GM19043 (cell line): ENCODE results near the gene PRPF38A.
"Not testable (repeated sequence)": the region's sequence is repeated elsewhere in the genome, so short reads cannot be mapped to it uniquely, and the experiment has no call there.

Source experiments
- ATAC-seq: cut with Tn5 transposase; IDR thresholded peaks from one replicate; pipeline ENCODE4 v1.9.1; 2021; ENCODE audit warnings: low read depth; ENCODE audit not compliant: unreplicated experiment

Gene PRPF38A

GRCh38 chr1:52404116-52404974, at the start of gene PRPF38A, which contains the start of gene ORC1:
TSS of gene PRPF38A (plus strand) at chr1:52404602. CDS start at chr1:52404750, 148 bp downstream.
TSS of gene ORC1 (minus strand) at chr1:52404423. CDS start at chr1:52402223, 2,200 bp downstream.
- ATAC-seq: peak; percentile 96

GRCh38 chr1:52355436-52355835, 49.0 kb upstream of the PRPF38A start:
- no peak for ATAC-seq

- ATAC-seq: no peak
These were observed 48.4 kb upstream of the PRPF38A start for GRCh38 chr1:52355847-52356505.

GRCh38 chr1:52356818-52357355, 47.5 kb upstream of the PRPF38A start:
- no peak for ATAC-seq

GRCh38 chr1:52357397-52357796, 47.0 kb upstream of the PRPF38A start:
- no peak for ATAC-seq

- ATAC-seq: no peak
These were observed 45.4 kb upstream of the PRPF38A start for GRCh38 chr1:52358851-52359497.

GRCh38 chr1:52359676-52360594, 44.5 kb upstream of the PRPF38A start:
- no peak for ATAC-seq

GRCh38 chr1:52360595-52360968, 43.8 kb upstream of the PRPF38A start:
- no peak for ATAC-seq

GRCh38 chr1:52364235-52364839, 40.1 kb upstream of the PRPF38A start:
- ATAC-seq: no peak

GRCh38 chr1:52365071-52365745, 39.2 kb upstream of the PRPF38A start:
- ATAC-seq: no peak

- peak; percentile 93 for ATAC-seq
These were observed 38.5 kb upstream of the PRPF38A start, which contains the start of gene CC2D1B for GRCh38 chr1:52365746-52366516. TSS of gene CC2D1B (minus strand) at chr1:52366205. CDS start at chr1:52364620, 1,585 bp downstream.

- no peak for ATAC-seq
These were observed 37.9 kb upstream of the PRPF38A start for GRCh38 chr1:52366517-52366827.

- ATAC-seq: no peak
These were observed 37.1 kb upstream of the PRPF38A start for GRCh38 chr1:52367272-52367671.

GRCh38 chr1:52368383-52369172, 35.8 kb upstream of the PRPF38A start:
- no peak for ATAC-seq

- not testable (repeated sequence) for ATAC-seq
These were observed 34.6 kb upstream of the PRPF38A start for GRCh38 chr1:52369851-52370250.

- ATAC-seq: no peak
These were observed 19.0 kb upstream of the PRPF38A start for GRCh38 chr1:52385376-52385775.

- no peak for ATAC-seq
These were observed 17.9 kb upstream of the PRPF38A start for GRCh38 chr1:52386458-52386857.

GRCh38 chr1:52393174-52393573, 11.2 kb upstream of the PRPF38A start:
- ATAC-seq: no peak
